ENCODE data around the gene UPF3B. TPM values are rescaled to one million over a fixed set of nuclear protein-coding genes. Genes with fewer than 3 reads are reported as not detected.

The UPF3B gene
- total and polyA plus RNA-seq, 9 of the 15 experiments (the other 6 are each of a cell fraction or from before 2014, with no cell fraction given) = 17.6 to 57.0 (median 32.3) TPM

DNA sequence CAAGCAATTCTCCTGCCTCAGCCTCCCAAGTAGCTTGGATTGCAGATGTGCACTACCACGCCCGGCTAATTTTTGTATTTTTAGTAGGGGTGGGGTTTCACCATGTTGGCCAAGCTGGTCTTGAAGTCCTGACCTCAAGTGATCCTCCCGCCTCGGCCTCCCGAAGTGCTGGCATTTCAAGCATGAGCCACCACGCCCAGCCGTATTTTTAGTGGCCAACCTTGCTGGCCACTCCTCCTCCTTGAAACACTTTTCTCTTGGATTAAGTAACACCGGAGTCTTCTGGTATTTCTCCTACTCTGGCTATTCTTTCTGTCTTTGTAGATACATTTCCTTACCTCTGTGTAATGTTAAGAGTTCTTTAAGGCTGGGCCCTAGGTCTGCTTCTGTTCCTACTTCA is 50.2 kb downstream of the UPF3B start:
- in situ Hi-C loops (cut with MboI) = no loop called here

More for the DNA sequence above, 50.2 kb downstream of the UPF3B start:
- WGBS (ENCODE audit: insufficient coverage, low coverage, missing lambda C conversion rate) = 66% methylated on average over 8 of the region's 8 CpGs
- H3K4me3 ChIP-seq = no peak overlapping the region
- no peaks in the 10 kb centered on the region for H3K36me3 ChIP-seq (ENCODE audit: control insufficient read depth, insufficient read depth, low read length)
- no peaks in the 10 kb centered on the region for H3K9me1 ChIP-seq (ENCODE audit: control insufficient read depth, insufficient read depth, low read length)
- ChIA-PET POLR2A (no interaction called here), CTCF (ENCODE audit: low intra/inter-chr PET ratio) (no interaction called here)
- no peak overlapping the region for H3K4me2 ChIP-seq (ENCODE audit: insufficient read depth, low read length)
- no peaks in the 10 kb centered on the region for H3K79me2 ChIP-seq (ENCODE audit: control insufficient read depth, insufficient read depth, low read length)
- FAIRE-seq (no peak), DNase-seq (ENCODE audit: extremely low read depth in 1 of 4, low spot score in 3 of 4) (no peak), ATAC-seq (no peak)
- H3K4me1 ChIP-seq (replicated peaks in 1 of 2; ENCODE audit: control insufficient read depth in 2 of 2, insufficient read depth in 2 of 2, low read length in 2 of 2) = no peaks in the 10 kb centered on the region; a peak in 1 of 5 replicates
- H3K27me3 ChIP-seq (ENCODE audit: control insufficient read depth in 2 of 2, insufficient read depth in 2 of 2, low read length in 2 of 2) = no peaks in the 10 kb centered on the region
- no TSS peak for BruUV-seq (replicated peaks)
- H2AFZ ChIP-seq (ENCODE audit: low read depth, low read length) = no peak overlapping the region
- H3K9ac ChIP-seq (ENCODE audit: insufficient read depth in 1 of 2, low read depth in 2 of 2, low read length in 2 of 2) = no peak overlapping the region
- TF ChIP-seq, protein P1, sequence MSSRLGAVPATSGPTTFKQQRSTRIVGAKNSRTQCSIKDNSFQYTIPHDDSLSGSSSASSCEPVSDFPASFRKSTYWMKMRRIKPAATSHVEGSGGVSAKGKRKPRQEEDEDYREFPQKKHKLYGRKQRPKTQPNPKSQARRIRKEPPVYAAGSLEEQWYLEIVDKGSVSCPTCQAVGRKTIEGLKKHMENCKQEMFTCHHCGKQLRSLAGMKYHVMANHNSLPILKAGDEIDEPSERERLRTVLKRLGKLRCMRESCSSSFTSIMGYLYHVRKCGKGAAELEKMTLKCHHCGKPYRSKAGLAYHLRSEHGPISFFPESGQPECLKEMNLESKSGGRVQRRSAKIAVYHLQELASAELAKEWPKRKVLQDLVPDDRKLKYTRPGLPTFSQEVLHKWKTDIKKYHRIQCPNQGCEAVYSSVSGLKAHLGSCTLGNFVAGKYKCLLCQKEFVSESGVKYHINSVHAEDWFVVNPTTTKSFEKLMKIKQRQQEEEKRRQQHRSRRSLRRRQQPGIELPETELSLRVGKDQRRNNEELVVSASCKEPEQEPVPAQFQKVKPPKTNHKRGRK (tag; IDR thresholded peaks at IDR 0.05) = no peak
- no peak for TF ChIP-seq GABPB1 (CRISPR knock-in tag; IDR thresholded peaks at IDR 0.05)
- TF ChIP-seq ZC3H11A (IDR thresholded peaks at IDR 0.05; ENCODE audit: low read depth, low read length) = no peak
- TF ChIP-seq NR3C1 (CRISPR knock-in tag; IDR thresholded peaks at IDR 0.05) = no peak
- no peak for TF ChIP-seq RB1 (IDR thresholded peaks at IDR 0.05; ENCODE audit: low read depth)
- no peak for TF ChIP-seq ZNF146 (CRISPR knock-in tag; IDR thresholded peaks at IDR 0.05; ENCODE audit: unreplicated experiment)
- TF ChIP-seq NCOA2 (IDR thresholded peaks at IDR 0.05; ENCODE audit: partially characterized antibody in 2 of 2) = no peak
- TF ChIP-seq CBFA2T3 (IDR thresholded peaks at IDR 0.05) = no peak
- TF ChIP-seq ZNF384 (IDR thresholded peaks at IDR 0.05; ENCODE audit: low read depth, low read length) = no peak
- TF ChIP-seq KLF16 (IDR thresholded peaks at IDR 0.05) = no peak
- TF ChIP-seq SRF (CRISPR knock-in tag; IDR thresholded peaks at IDR 0.05) = no peak
- no peak for TF ChIP-seq ZNF3 (CRISPR knock-in tag; IDR thresholded peaks at IDR 0.05)
- no peak for TF ChIP-seq GMEB1 (CRISPR knock-in tag; IDR thresholded peaks at IDR 0.05)
- TF ChIP-seq, protein P2, sequence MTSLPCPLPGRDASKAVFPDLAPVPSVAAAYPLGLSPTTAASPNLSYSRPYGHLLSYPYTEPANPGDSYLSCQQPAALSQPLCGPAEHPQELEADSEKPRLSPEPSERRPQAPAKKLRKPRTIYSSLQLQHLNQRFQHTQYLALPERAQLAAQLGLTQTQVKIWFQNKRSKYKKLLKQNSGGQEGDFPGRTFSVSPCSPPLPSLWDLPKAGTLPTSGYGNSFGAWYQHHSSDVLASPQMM (CRISPR knock-in tag; IDR thresholded peaks at IDR 0.05) = no peak
- no peak for TF ChIP-seq ZFP36 (IDR thresholded peaks at IDR 0.05; ENCODE audit: low read depth, low read length, partially characterized antibody)
- no peak for TF ChIP-seq MYC (IDR thresholded peaks at IDR 0.05; ENCODE audit: low read depth, low read length)
- TF ChIP-seq MYC (CRISPR knock-in tag; IDR thresholded peaks at IDR 0.05; ENCODE audit: borderline replicate concordance, low read depth) = no peak
- no peak for TF ChIP-seq TEAD2 (tag; IDR thresholded peaks at IDR 0.05)
- no peak for TF ChIP-seq ZNF699 (CRISPR knock-in tag; IDR thresholded peaks at IDR 0.05; ENCODE audit: insufficient replicate concordance)
- no peak overlapping the region for H3K27ac ChIP-seq (ENCODE audit: extremely low read depth, low read depth, low read length)
- no peaks in the 10 kb centered on the region for H4K20me1 ChIP-seq (replicated peaks; ENCODE audit: control insufficient read depth, insufficient read depth, low read length)
- intact Hi-C loops (cut with micrococcal nuclease) = no loop called here
- no peaks in the 10 kb centered on the region for H3K9me3 ChIP-seq (replicated peaks; ENCODE audit: control insufficient read depth, insufficient read depth, low read depth, low read length)
